Esophagus squamous epithelium (tissue), 4 donors: ENCODE measurements around the gene CBX3.

Source experiments
- CTCF ChIP-seq, 6 experiments: fragments of 450-650 bp in 4 of 6; fragments of 200-600 bp in 2 of 6; sonication (generic) in 2 of 6; IDR thresholded peaks; one replicate each; pipeline ENCODE4 v1.5.1; 2016 to 2019; ENCODE audit warnings: antibody characterized with exemption in 6 of 6, mild to moderate bottlenecking in 4 of 6, moderate library complexity in 4 of 6
- POLR2A ChIP-seq, 4 donors: fragments of 450-650 bp; IDR thresholded peaks; one replicate each; pipeline ENCODE4 v1.6.1; 2017; ENCODE audit warnings: antibody characterized with exemption in 4 of 4, mild to moderate bottlenecking in 4 of 4, moderate library complexity in 3 of 4

DNA sequence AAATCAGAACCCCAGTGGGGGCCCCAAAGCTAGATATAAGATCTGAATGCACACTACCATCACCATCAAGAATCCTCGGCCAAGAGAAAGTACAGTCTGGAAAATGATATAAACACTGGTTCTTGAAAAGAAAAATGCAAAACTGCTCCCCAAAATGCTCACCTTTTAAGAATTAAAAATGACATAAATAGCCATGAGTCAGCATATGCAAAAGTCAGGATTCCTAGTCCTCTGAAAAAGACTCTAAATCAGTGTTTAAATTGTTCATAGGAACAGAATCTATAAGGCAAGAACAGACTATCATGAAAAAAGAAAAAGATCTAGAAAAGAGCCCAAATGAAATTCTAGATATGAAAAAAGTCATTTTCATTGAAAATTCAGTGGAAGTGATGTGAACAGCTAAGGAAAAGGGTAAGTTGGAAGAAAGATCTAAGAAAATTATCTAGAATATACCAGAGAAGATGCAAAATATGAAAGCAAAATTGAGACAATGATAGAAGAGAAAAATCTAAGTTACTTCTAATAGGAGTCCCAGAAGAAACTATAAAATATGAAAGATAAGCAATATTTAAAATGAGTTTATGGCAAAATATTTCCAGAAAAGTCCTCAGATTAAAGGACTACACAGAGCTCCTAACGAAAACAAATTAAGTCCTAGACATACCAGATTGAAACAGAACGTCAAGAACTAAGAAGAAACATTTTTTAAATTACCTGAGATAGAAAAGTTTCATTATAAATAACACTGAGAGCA is 19.9 kb upstream of the CBX3 start:
- no peak for TF ChIP-seq CTCF (IDR thresholded peaks at IDR 0.05)
- TF ChIP-seq POLR2A (IDR thresholded peaks at IDR 0.05): no peak
